GM19023 (cell line): ENCODE results near the gene SCAPER.
"Not testable (repeated sequence)": the region's sequence is repeated elsewhere in the genome, so short reads cannot be mapped to it uniquely, and the experiment has no call there.

Experiments used
- ATAC-seq: cut with Tn5 transposase; IDR thresholded peaks from one replicate; pipeline ENCODE4 v1.9.1; 2021; ENCODE audit warnings: mild to moderate bottlenecking, moderate library complexity; ENCODE audit not compliant: unreplicated experiment

Gene SCAPER

GRCh38 chr15:76787273-76787672 lies 117.9 kb downstream of the SCAPER start:
- no peak for ATAC-seq

GRCh38 chr15:76776969-76777368 lies 128.2 kb downstream of the SCAPER start:
- no peak for ATAC-seq

- no peak for ATAC-seq
Observed at GRCh38 chr15:76776480-76776879, 128.7 kb downstream of the SCAPER start.

- no peak for ATAC-seq
Observed at GRCh38 chr15:76773234-76773633, 131.9 kb downstream of the SCAPER start.

- no peak for ATAC-seq
Observed at GRCh38 chr15:76772776-76773175, 132.4 kb downstream of the SCAPER start.

GRCh38 chr15:76764004-76764403 lies 141.1 kb downstream of the SCAPER start:
- ATAC-seq = no peak

- no peak for ATAC-seq
Observed at GRCh38 chr15:76763554-76763953, 141.6 kb downstream of the SCAPER start.

GRCh38 chr15:76756381-76756780 lies 148.8 kb downstream of the SCAPER start:
- no peak for ATAC-seq

- ATAC-seq = no peak
Observed at GRCh38 chr15:76753771-76754170, 151.4 kb downstream of the SCAPER start.

- ATAC-seq = no peak
Observed at GRCh38 chr15:76753131-76753530, 152.0 kb downstream of the SCAPER start.

GRCh38 chr15:76752549-76752948 lies 152.6 kb downstream of the SCAPER start:
- ATAC-seq = no peak

- no peak for ATAC-seq
Observed at GRCh38 chr15:76737573-76737972, 167.6 kb downstream of the SCAPER start.

GRCh38 chr15:76732321-76732720 lies 172.8 kb downstream of the SCAPER start:
- ATAC-seq = not testable (repeated sequence)

- no peak for ATAC-seq
Observed at GRCh38 chr15:76730262-76730661, 174.9 kb downstream of the SCAPER start.

GRCh38 chr15:76718863-76719262 lies 186.3 kb downstream of the SCAPER start:
- no peak for ATAC-seq

GRCh38 chr15:76714950-76715349 lies 190.2 kb downstream of the SCAPER start:
- ATAC-seq = no peak

- no peak for ATAC-seq
Observed at GRCh38 chr15:76711351-76711827, 193.8 kb downstream of the SCAPER start.

GRCh38 chr15:76704032-76704431 lies 201.1 kb downstream of the SCAPER start:
- not testable (repeated sequence) for ATAC-seq

GRCh38 chr15:76696840-76697239 lies 208.3 kb downstream of the SCAPER start:
- ATAC-seq = no peak

- ATAC-seq = not testable (repeated sequence)
Observed at GRCh38 chr15:76692546-76692945, 212.6 kb downstream of the SCAPER start.

- ATAC-seq = not testable (repeated sequence)
Observed at GRCh38 chr15:76687592-76687991, 217.5 kb downstream of the SCAPER start.

GRCh38 chr15:76684002-76684401 lies 221.1 kb downstream of the SCAPER start:
- no peak for ATAC-seq

- ATAC-seq = no peak
Observed at GRCh38 chr15:76682833-76683232, 222.3 kb downstream of the SCAPER start.
